Measurements from ENCODE around the gene GBA2.

GBA2 gene

GRCh38 chr9:35726931-35727330, 22.1 kb downstream of the GBA2 start:
- peaks cover 52% of the 10 kb centered on the region for H3K4me1 ChIP-seq (ENCODE audit: control insufficient read depth, insufficient read depth, low read length)
- peak; percentile 74 for DNase-seq (ENCODE audit: low read depth)
- peak overlapping the region; percentile 97 for H3K4me3 ChIP-seq (ENCODE audit: low read length)
- H3K9ac ChIP-seq (ENCODE audit: low read length), result peak overlapping the region; percentile 99
- H3K9me3 ChIP-seq (ENCODE audit: control insufficient read depth, low read length), result no peaks in the 10 kb centered on the region
- H3K36me3 ChIP-seq (ENCODE audit: control insufficient read depth, insufficient read depth, low read length, severe bottlenecking), result peaks cover 38% of the 10 kb centered on the region
- no peaks in the 10 kb centered on the region for H3K27me3 ChIP-seq (replicated peaks; ENCODE audit: control insufficient read depth, insufficient read depth, low read length)

GRCh38 chr9:35725362-35725761, 23.7 kb downstream of the GBA2 start:
- peaks cover 54% of the 10 kb centered on the region for H3K36me3 ChIP-seq (ENCODE audit: control insufficient read depth, insufficient read depth, low read length, severe bottlenecking)
- H3K27me3 ChIP-seq (replicated peaks; ENCODE audit: control insufficient read depth, insufficient read depth, low read length), result no peaks in the 10 kb centered on the region
- DNase-seq (ENCODE audit: low read depth), result no peak
- no peaks in the 10 kb centered on the region for H3K9me3 ChIP-seq (ENCODE audit: control insufficient read depth, low read length)
- H3K9ac ChIP-seq (ENCODE audit: low read length), result no peak overlapping the region
- peaks cover 45% of the 10 kb centered on the region for H3K4me1 ChIP-seq (ENCODE audit: control insufficient read depth, insufficient read depth, low read length)
- H3K4me3 ChIP-seq (ENCODE audit: low read length), result no peak overlapping the region

DNA sequence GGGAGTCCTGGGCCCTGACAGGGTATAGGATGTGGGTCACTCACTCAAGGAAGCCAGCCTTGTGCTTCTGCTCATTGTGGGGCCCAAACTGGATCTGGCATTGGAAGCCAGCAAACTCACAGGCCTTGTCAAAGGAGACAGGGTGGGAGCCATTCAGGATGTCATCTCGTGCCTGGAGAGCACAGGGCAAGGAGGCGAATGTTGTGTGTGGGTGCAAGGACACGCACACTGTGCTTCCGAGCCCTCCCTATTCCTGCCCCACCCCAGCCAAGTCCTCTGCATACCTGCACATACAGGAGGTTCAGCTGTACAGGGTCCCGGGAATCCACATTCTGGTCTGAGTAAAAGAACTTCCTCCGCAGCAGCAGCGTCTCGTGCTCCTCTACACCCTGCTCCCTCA, 25.1 kb downstream of the GBA2 start:
- Histone ChIP-seq H3K36me3 (ENCODE audit: control insufficient read depth, insufficient read depth, low read length, severe bottlenecking) (peaks cover 68% of the 10 kb centered on the region), H3K4me3 (ENCODE audit: low read length) (no peak overlapping the region), H3K9ac (ENCODE audit: low read length) (peak overlapping the region; percentile 0), H3K27me3 (replicated peaks; ENCODE audit: control insufficient read depth, insufficient read depth, low read length) (no peaks in the 10 kb centered on the region), H3K4me1 (ENCODE audit: control insufficient read depth, insufficient read depth, low read length) (peaks cover 31% of the 10 kb centered on the region), H3K9me3 (ENCODE audit: control insufficient read depth, low read length) (no peaks in the 10 kb centered on the region)
- no peak for DNase-seq (ENCODE audit: low read depth)

- no peak overlapping the region for H3K4me3 ChIP-seq (ENCODE audit: low read length)
- H3K4me1 ChIP-seq (ENCODE audit: control insufficient read depth, insufficient read depth, low read length), result peaks cover 26% of the 10 kb centered on the region
- no peak for DNase-seq (ENCODE audit: low read depth)
- H3K36me3 ChIP-seq (ENCODE audit: control insufficient read depth, insufficient read depth, low read length, severe bottlenecking), result peaks cover 73% of the 10 kb centered on the region
- no peaks in the 10 kb centered on the region for H3K27me3 ChIP-seq (replicated peaks; ENCODE audit: control insufficient read depth, insufficient read depth, low read length)
- H3K9me3 ChIP-seq (ENCODE audit: control insufficient read depth, low read length), result no peaks in the 10 kb centered on the region
- no peak overlapping the region for H3K9ac ChIP-seq (ENCODE audit: low read length)
These were observed 25.6 kb downstream of the GBA2 start for GRCh38 chr9:35723426-35723825.

- H3K27me3 ChIP-seq (replicated peaks; ENCODE audit: control insufficient read depth, insufficient read depth, low read length), result no peaks in the 10 kb centered on the region
- H3K4me1 ChIP-seq (ENCODE audit: control insufficient read depth, insufficient read depth, low read length), result no peaks in the 10 kb centered on the region
- no peak for DNase-seq (ENCODE audit: low read depth)
- peaks cover 100% of the 10 kb centered on the region for H3K36me3 ChIP-seq (ENCODE audit: control insufficient read depth, insufficient read depth, low read length, severe bottlenecking)
- H3K9me3 ChIP-seq (ENCODE audit: control insufficient read depth, low read length), result no peaks in the 10 kb centered on the region
- no peak overlapping the region for H3K9ac ChIP-seq (ENCODE audit: low read length)
- H3K4me3 ChIP-seq (ENCODE audit: low read length), result no peak overlapping the region
These were observed 29.5 kb downstream of the GBA2 start for GRCh38 chr9:35719546-35719945.

DNA sequence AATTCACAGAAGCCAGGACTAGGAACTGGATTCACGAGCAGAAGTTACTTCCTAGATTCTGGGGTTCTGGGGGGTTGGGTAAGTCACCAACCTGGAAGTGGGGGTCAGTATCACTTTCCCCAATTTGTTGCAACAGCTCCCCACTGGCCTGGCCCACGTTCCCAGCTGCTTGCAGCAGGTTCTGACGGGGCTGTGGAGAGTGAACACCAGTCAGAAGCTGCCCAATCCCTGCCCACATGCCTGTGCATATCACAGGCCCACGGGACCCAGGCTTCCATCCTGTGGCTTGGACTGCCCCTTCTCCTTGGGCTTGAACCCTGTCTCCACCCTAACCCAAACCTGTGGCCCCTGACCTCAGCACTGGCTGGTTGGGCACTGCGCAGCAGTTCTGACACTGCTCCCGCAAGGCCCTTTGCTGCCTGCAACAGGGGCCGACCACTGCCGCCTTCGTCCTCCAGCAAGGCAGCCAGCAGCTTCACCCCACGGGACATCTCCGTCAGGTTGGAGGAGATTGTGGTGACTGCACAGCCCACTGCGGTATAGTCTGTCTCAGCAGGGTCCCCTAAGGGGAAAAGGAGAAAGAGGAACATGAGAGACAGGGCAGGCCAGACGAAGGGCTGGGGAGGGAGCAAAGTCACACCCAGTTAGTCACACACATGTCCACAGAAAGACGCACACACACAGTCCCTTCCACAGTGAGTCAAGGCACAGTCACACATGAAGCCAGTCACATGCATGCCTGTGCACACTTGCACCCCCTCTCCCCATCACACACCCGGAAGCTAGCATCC, 30.1 kb downstream of the GBA2 start:
- Histone ChIP-seq H3K27me3 (replicated peaks; ENCODE audit: control insufficient read depth, insufficient read depth, low read length) (no peaks in the 10 kb centered on the region), H3K9me3 (ENCODE audit: control insufficient read depth, low read length) (no peaks in the 10 kb centered on the region), H3K4me3 (ENCODE audit: low read length) (no peak overlapping the region), H3K9ac (ENCODE audit: low read length) (peak overlapping the region; percentile 8), H3K4me1 (ENCODE audit: control insufficient read depth, insufficient read depth, low read length) (no peaks in the 10 kb centered on the region), H3K36me3 (ENCODE audit: control insufficient read depth, insufficient read depth, low read length, severe bottlenecking) (peaks cover 100% of the 10 kb centered on the region)
- DNase-seq (ENCODE audit: low read depth), result no peak

- Histone ChIP-seq H3K9me3 (ENCODE audit: control insufficient read depth, low read length) (no peaks in the 10 kb centered on the region), H3K27me3 (replicated peaks; ENCODE audit: control insufficient read depth, insufficient read depth, low read length) (no peaks in the 10 kb centered on the region), H3K4me3 (ENCODE audit: low read length) (no peak overlapping the region), H3K4me1 (ENCODE audit: control insufficient read depth, insufficient read depth, low read length) (no peaks in the 10 kb centered on the region), H3K9ac (ENCODE audit: low read length) (no peak overlapping the region), H3K36me3 (ENCODE audit: control insufficient read depth, insufficient read depth, low read length, severe bottlenecking) (peaks cover 100% of the 10 kb centered on the region)
- DNase-seq (ENCODE audit: low read depth), result no peak
These were observed 31.7 kb downstream of the GBA2 start for GRCh38 chr9:35717132-35717870.

DNA sequence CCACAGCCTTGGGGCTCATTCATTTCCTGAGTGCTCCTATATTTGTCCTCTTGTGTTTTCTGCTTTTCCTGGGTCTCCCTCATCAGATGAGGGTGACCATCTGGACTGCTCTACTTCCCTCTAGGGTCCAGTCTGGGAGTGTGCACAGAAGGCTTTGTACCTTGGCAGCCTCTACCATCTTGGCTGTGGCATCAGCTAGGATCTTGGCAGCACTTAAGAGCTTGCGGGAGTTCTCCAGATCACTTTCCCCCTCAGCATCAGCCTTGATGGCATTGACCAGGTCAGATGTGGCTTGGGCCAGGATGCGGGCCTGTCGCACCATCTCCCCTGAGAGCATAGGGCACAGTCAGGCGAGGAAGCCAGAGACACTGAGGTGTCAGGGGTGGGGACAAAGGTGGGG, 32.8 kb downstream of the GBA2 start:
- peaks cover 100% of the 10 kb centered on the region for H3K36me3 ChIP-seq (ENCODE audit: control insufficient read depth, insufficient read depth, low read length, severe bottlenecking)
- no peaks in the 10 kb centered on the region for H3K9me3 ChIP-seq (ENCODE audit: control insufficient read depth, low read length)
- no peak overlapping the region for H3K4me3 ChIP-seq (ENCODE audit: low read length)
- H3K4me1 ChIP-seq (ENCODE audit: control insufficient read depth, insufficient read depth, low read length), result no peaks in the 10 kb centered on the region
- H3K9ac ChIP-seq (ENCODE audit: low read length), result peak overlapping the region; percentile 19
- H3K27me3 ChIP-seq (replicated peaks; ENCODE audit: control insufficient read depth, insufficient read depth, low read length), result no peaks in the 10 kb centered on the region
- DNase-seq (ENCODE audit: low read depth), result no peak

- DNase-seq (ENCODE audit: low read depth), result no peak
- H3K36me3 ChIP-seq (ENCODE audit: control insufficient read depth, insufficient read depth, low read length, severe bottlenecking), result peaks cover 98% of the 10 kb centered on the region
- no peaks in the 10 kb centered on the region for H3K4me1 ChIP-seq (ENCODE audit: control insufficient read depth, insufficient read depth, low read length)
- no peaks in the 10 kb centered on the region for H3K27me3 ChIP-seq (replicated peaks; ENCODE audit: control insufficient read depth, insufficient read depth, low read length)
- H3K9me3 ChIP-seq (ENCODE audit: control insufficient read depth, low read length), result no peaks in the 10 kb centered on the region
- no peak overlapping the region for H3K4me3 ChIP-seq (ENCODE audit: low read length)
- peak overlapping the region; percentile 33 for H3K9ac ChIP-seq (ENCODE audit: low read length)
These were observed 34.3 kb downstream of the GBA2 start for GRCh38 chr9:35714579-35715252.

- Histone ChIP-seq H3K4me1 (ENCODE audit: control insufficient read depth, insufficient read depth, low read length) (no peaks in the 10 kb centered on the region), H3K4me3 (ENCODE audit: low read length) (no peak overlapping the region), H3K27me3 (replicated peaks; ENCODE audit: control insufficient read depth, insufficient read depth, low read length) (no peaks in the 10 kb centered on the region), H3K9me3 (ENCODE audit: control insufficient read depth, low read length) (no peaks in the 10 kb centered on the region), H3K36me3 (ENCODE audit: control insufficient read depth, insufficient read depth, low read length, severe bottlenecking) (peaks cover 96% of the 10 kb centered on the region), H3K9ac (ENCODE audit: low read length) (no peak overlapping the region)
- DNase-seq (ENCODE audit: low read depth), result no peak
These were observed 34.9 kb downstream of the GBA2 start for GRCh38 chr9:35714123-35714522.

GRCh38 chr9:35713578-35713977, 35.5 kb downstream of the GBA2 start:
- Histone ChIP-seq H3K27me3 (replicated peaks; ENCODE audit: control insufficient read depth, insufficient read depth, low read length) (no peaks in the 10 kb centered on the region), H3K36me3 (ENCODE audit: control insufficient read depth, insufficient read depth, low read length, severe bottlenecking) (peaks cover 96% of the 10 kb centered on the region), H3K4me1 (ENCODE audit: control insufficient read depth, insufficient read depth, low read length) (no peaks in the 10 kb centered on the region), H3K4me3 (ENCODE audit: low read length) (no peak overlapping the region), H3K9me3 (ENCODE audit: control insufficient read depth, low read length) (no peaks in the 10 kb centered on the region), H3K9ac (ENCODE audit: low read length) (no peak overlapping the region)
- no peak for DNase-seq (ENCODE audit: low read depth)
